ENCODE data around the gene SERPINA4.

SERPINA4 gene, protein sequence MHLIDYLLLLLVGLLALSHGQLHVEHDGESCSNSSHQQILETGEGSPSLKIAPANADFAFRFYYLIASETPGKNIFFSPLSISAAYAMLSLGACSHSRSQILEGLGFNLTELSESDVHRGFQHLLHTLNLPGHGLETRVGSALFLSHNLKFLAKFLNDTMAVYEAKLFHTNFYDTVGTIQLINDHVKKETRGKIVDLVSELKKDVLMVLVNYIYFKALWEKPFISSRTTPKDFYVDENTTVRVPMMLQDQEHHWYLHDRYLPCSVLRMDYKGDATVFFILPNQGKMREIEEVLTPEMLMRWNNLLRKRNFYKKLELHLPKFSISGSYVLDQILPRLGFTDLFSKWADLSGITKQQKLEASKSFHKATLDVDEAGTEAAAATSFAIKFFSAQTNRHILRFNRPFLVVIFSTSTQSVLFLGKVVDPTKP

DNA sequence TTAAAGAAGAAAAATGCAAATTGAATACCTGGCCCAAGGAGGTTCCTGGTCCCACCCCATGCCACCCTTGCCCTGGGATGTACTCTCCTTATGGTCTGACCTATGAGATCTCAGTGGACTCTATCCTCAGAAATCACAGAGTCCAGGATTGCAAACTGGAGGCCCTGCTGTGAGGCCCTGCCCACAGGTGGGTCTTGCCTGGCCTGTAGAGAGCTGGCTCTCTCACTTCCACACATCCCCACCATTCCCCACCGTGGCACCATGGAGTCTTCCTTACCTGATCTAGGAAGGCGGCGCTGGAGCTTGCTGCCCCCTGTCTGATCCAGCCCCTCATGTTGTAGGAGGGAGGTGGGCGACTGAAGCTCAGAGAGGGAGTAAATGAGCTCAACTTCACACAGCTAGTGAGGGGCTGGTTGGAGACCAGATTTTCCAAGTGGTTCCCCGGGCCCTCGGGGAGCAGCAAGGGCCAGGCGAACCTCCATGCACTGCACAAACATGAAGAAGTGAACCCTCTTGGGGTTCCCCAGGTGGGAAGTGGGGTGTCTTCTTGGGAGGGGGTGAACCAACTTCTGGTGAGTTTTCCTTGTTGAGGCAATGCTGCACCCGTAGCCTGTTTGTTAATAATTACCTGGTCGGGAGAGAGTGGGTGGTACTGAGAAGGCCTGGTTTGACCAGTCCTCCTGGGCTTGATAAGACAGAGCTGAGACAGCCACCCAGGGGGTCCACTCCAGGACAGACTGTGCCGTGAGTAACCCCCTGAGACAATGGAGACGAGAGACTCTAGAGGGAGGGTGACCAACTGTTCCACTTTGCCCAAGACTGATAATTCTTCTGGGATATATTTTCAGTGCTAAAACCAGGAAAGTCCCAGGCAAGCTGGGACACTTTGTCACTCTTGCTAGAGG, at the start of gene SERPINA4:
TSS of gene SERPINA4 (plus strand) at position 692 of the 905 bp plus-strand sequence. CDS start 2,041 bp downstream, outside the sequence.
- DNase-seq, result no peak

DNA sequence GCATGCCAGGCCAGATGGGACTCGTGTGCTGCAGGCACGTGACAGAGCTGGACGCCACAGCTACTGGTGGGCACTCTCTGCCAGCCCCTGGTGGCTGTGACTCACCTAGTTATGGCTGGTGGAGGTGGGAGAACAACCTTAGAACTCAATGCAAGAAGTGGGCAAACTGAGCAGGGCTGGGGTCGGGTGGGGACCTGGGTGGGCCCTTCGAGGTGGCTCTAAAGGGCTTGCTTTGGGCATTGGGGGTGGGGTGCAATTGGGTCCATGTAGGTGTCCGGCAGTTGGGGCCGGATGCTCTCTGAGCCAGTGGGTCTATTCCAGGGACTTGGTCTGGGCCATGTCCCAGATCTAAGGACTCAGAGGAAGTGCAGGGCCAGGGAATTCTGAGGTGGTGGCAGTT, 46.9 kb upstream of the SERPINA4 start:
- no peak for DNase-seq

DNA sequence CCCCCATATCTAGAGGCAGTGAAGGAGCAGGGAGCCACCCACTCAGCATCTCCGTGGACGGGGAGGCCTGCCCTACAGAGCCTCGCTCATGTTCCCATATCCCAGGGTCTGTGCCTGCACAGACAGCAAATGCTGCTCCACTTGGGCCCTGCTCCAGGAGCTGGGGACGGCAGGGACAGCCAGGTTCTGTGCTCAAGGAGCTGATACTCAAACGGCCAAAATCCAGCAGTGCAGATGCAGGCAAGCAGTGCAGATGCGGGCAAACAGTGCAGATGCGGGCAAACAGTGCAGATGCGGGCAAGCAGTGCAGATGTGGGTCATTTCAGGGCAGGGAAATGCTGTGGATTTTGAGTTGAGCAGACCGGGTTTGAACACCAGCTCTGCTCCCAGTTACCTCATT, 45.8 kb upstream of the SERPINA4 start:
- DNase-seq, result no peak

DNA sequence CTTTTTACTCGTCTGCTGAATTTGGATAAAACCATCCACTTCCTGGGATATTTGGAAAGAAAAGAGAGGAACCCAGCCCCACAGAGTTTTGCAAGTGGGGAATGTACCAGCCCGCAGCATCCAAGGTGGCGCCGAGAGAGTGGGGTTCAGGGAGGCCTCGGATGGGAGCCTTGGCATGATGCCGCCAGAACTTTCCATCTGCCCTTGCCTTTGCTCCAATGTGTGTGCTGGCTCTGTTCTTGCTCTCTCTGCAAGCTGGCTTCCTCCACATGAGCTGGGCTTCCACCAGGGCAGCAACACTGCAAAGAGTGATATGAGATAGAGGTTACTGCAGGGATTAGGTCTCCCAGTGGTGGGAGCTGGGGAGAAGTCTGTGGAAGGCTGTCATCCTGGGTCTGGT, 45.4 kb upstream of the SERPINA4 start:
- no peak for DNase-seq

DNA sequence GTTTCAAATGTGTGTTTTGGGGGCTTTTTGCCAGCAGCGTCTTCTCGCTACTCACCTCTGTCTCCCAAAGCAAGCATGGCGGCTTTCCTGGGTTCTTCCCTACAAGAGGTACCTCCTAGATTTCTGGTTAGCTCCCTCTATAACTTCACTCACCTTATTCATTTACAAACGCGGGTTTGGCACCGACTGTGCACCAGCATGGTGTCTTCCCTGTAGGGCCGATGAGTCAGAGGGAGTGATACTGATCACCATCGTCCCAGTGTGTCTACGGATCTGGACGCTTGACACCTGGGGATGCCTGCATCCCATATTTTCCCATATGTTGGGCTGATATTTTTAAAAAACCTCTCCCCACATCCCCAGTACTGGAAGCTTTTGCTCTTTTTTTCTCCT, 44.0 kb upstream of the SERPINA4 start:
- DNase-seq, result no peak

DNA sequence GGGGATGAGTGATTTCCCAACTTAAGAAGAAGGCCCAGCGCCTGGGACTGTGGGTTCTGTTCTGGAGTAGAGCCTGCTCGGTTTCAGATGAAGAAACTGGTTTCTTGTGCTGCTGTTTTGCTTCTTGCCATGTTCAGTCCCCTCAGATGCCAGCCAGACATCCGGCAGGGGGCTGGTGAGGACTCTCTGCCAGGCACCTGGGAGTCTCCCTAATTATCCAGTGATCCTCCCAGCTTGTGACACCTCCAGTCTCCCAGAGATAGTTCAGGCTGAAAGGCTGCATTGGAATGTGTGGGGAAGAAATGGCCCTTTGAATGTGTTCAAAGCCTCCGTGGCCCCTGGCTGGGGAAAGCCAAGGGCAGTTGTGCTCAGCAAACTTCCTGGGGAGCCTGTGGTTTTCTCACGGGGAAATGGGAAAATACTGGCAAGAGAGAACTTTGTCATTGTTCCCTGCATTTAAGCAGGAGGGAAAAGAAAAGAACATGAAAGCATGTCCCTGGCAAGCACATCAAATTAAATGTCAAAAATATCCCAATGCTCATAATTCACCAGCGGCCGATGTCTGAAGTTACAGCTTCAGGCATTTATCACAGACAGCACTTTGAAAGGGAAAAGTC, 43.5 kb upstream of the SERPINA4 start:
- no peak for DNase-seq

DNA sequence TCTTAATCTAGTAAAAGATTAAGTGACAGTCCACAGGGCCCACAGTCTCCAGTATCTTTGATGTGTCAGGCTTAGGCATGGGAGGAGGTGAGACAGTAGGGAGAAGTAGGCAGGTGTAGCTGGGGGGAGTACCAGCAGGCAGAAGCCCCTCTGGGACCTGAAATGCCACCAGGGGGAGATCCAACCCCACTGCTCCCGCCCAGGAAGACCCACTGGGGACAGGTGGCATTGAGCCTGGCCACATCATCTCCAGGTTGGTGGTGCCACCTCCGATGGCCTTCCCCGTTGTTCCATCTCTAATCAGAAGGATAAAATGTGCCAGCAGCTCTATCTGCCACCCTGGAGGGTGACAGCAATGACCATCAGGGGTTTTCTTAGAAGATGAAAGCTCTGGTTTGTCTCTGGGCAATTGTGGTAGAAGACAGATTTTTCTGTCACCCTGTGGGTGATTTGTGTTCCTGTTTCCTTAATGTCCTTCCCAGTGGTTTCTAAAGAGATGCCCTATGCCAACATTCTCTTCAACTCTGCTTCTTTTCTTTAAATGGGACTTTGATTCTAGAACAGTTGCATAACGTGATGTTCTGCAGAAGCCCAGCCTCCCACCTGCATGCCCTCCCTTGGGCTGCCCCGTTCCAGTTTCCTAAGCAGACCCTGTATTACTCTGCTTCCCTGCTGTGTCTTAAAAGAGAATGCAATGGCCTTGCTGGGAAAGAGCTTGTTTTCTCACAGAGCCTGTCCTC, 39.7 kb upstream of the SERPINA4 start:
- DNase-seq, result no peak

DNA sequence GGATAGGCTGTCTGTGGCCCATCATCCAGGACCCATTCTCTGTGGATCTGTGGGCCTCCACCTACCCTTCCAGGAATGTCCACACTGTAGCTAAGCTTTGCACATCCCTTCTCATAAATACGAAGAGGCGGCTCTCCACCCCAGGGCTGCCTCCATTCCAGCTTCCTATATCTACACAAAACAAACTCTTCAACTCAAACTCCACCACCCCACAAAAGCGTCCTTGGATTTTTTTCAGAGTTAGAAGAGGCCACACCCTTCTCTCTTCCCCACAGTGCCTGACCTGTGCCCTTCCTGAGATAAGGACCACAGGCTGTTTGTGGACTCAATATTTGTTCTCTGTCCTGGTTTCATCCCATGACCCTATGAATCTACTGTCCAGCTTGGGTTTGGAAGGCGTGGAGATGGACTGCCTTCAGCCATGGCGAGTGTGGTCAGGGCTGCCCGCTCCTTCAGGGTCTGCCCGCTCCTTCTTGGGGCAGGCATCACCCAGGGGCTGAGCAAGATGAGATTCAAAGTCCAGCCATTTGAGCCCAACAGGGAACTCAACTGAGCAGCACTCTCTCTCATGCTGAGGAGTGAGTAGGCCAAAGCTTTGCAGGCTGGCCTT, 39.0 kb upstream of the SERPINA4 start:
- no peak for DNase-seq

DNA sequence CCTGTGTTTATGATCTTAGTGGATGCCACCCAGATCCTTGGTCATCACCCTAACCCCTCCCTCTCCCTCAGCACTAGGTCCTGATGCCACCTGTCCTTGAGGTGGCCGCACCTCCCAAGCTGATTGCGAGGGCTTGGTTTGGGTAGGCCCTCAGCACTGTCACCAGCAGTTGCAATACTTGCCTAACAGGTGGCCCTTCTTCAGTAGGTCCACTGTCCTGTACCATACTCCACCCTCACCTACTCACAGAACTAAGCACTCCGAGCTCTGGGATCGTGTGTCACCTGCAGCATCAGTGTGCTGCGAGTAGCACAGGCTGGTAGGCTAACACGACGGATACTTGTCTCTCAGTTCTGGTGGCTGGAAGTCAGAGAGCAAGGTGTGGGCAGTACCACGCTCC, 38.0 kb upstream of the SERPINA4 start:
- DNase-seq, result no peak

DNA sequence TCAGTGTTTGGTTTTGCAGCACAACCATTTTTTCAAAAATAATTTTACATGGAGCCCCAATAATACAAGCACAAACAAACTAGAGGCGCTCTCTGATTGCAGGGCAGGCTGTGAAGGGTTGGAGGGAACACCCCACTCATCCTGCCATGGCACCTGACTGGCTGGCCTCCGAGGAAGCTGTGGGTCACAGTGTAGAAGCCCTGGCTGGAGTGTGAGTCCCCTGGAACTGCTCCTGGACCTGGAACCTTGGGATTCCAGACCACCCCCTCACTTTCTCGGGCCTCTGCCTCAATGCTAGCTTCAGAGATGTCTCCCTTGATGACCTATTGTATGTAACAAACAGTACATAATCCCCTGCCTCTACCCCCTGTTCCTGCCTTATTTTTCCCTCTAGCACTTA, 37.1 kb upstream of the SERPINA4 start:
- DNase-seq, result no peak

DNA sequence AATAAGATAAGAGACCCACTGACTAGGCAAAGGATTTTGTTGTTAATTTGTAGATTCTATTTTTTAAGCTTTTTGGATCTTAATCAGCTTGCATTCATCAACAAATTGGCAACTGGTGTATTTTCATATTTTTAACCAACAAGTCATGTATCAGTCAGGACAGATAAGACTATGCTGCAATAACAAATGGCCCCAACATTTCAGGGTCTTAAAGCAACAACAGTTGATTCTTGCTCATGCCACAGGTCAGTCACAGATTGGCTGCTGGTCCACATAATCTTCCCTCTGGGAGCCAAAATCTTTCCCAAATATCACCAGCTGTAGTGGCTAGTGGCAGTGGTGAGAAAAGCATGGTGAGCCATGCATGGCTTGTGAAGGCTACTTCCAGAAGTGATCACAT, 30.1 kb upstream of the SERPINA4 start:
- DNase-seq, result no peak

DNA sequence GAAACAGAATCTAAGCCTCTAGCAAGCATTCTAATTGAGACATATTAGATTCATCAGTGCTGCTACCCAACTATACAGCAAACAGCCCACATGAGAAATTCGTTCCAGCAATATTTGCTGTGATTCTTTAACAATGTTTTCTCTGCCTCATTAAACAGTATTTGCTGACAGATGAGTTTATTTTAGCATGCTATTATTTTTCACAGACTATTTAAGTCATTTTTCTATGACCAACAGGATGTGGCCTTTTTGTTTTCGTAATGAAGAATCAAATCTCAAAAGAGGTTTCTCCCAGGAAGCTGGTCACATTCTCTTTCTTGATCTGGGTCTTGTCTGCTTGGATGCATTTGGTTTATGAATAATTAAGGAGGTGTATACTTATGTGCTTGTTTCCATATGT, 28.8 kb upstream of the SERPINA4 start:
- no peak for DNase-seq

DNA sequence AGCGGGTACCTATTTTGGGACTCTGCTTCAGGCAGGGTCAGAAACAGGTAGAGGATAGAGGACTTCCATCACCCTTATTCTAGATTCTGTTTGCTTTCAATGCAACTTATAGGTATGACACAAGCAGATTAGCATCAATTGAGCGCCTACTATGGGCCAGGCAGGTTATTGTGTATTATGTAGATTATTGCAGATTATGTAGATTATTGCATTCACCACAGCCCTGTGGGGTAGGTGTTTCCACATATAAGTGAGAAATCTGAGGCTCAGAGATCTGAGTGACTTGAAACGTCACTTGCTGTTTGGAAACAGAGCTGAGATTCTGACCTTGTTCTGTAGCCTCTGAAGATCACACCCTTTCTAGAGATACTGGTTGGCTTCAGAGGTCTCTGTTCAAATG, 25.7 kb upstream of the SERPINA4 start:
- DNase-seq, result no peak

DNA sequence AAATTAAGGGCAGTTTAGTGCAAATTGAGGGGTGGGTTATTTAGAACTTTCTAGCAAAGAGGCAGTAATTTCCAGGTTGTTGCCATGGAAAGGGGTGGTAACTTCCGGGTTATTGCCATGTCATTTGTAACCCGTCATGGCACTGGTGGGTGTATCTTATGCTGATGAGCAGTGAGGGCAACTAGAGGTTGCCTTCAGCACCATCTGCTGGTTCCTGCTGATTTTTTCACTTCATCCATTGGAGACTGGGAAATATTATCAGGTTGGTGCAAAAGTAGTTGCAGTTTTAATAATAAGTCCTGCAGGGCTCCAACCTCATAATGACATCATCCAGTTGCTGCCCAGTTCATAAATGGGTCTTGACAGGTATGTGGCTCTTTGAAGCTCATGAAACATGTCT, 24.4 kb upstream of the SERPINA4 start:
- DNase-seq, result no peak

DNA sequence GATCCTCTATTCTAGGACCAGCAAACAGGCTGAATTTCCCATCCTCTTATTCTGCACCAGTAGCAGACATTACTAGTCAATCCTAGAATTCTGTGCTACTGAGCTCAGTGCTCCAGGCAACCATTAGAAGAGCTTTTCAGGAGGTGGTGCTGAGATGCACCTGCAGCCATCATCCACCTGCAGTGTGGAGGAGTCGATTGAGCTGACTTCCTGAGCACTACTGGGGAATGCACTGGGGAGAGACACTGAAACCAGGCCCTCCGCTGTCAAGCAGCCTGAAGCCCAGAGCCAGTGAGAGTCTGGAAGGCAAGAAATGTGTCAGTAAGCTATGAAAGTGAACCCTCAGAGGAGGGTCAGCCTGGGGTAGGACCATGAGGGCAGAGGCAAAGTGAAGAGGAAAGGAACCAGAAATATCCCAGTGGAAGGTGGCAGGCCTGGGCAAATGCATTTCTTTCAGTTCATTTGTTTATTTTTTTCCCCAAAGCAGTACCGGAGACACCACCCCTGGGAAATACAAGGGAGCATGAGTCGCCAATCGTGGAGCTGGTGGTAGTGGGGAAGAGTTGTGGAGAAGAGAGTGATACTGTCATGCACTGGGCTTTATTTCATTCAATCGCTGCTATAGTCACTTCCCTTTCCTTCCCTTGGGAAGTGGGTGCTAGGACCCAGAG, 23.0 kb upstream of the SERPINA4 start:
- no peak for DNase-seq

DNA sequence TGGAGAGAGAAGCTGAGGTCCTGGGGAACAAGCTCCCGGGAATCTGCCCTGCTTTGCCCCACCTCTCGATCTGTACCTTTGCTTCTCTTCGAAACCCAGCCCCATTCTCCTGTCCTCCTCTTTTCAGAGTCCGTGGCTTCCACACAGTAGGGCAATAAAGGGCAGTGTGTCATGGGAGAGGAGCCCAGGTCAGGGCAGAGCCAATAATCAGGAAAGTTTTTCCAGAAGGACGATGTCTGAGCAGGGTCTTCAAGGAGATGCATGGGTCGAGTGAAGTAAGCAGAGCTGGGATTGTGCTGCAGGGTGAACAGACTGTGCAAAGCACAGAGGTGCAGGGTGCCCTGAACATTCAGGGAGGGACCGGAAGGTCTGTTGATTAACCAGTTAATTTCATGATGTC, 22.1 kb upstream of the SERPINA4 start:
- no peak for DNase-seq

DNA sequence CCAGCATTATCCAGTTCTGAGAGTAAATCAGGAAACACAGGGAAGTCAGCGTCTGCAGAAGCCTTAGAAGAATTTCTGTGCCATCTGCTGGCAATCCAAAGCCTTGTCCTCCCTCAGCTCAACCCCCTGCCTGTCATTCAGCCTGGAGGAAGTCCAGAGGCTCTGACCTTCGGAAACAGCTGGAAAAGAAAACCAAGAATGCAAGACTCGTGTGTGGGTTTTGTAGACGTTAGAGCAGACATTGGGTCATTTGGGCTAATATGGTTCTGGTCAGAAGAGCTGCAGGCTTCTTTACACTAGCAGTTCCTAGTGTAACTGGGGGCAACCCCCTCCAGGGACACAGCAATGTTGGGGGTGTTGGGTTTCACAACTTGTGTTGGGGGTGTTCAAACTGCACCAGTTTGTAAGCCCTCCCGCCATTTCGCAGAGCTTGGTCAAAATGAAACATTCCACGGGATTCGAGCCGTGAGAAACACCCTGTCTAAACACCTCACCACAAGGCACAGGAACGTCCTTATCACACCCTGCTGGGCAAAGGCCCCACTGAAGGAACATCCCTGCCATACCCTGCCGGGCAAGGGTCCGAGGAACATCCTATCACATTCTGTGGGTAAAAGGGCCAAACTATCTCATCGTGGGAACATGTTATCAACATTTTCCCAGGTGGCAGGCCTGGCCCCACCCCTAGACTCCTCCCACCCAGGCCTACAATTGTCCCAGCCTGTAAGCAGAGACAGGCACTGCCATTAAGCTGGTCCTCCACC, 21.0 kb upstream of the SERPINA4 start:
- DNase-seq, result no peak

DNA sequence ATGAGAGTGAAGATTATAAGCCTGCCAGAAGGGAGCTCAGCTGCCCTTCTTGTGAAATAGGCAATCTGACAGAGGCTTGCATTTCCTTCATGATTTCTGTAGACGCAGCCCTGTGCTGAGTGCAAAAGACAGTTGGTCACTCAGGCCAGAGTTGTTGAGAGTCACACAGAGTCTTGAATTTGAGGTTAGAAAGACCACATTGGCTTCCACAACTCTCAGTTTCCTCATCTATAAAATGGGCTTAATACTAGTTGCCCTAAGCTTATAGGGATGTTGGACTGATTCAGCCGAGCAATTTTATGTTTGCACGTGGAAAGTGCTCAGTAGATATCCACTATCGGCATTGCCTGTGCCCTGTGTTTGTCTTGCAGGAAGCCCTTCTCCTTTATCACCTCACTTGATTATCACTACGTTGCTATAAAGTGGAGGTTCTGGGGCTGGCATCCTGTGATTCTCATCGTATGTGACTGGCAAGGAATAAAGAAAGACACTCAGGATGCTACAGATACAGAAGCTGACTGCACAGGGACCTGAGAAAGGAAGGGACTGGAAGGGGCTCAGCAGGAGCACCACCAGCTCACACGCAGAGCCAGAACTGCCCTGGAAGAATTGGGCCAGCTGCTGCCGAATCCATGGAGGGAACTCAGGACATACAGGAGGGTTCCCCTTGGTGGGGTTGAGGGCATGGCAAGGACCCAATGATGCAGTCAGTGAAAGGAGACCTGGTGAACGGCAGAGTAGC, 19.8 kb upstream of the SERPINA4 start:
- DNase-seq, result no peak

DNA sequence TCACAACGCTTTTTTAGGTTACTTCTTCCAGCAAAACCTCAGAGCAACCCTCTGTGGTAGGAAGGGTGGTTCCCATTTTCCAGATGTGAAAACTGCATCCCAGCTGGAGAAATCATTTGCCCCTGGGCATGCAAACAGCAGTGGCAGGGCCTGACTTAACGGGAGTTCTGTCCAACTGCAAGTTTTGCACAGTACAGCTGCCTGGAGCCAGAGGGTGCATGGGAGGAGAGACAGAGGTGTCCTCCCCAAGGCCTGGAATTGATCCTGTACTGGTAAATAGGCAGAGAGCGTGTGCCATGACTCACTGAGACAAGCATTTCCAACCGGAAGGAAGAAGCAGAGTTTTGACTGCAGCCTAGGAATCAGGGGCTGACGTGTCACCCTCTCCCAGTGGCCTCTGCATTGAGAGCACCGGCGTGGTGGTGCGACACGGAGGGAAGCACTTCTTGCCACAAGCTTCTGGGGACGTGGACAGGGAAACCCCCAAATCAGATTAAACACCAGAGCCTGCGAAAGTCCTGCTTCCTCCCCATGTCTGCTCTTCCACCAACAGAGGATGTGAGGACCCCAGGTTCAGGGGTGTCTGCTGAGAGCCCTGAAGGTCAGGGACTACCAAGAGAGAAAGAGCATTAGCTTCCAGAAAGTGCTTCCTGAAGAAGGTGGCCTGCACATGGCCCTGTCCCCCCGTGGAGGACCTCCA, 19.0 kb upstream of the SERPINA4 start:
- no peak for DNase-seq
